Smooth muscle cell (in vitro differentiated cells): ENCODE results near the gene GABARAPL2. TPM values are rescaled to one million over a fixed set of nuclear protein-coding genes. Genes with fewer than 3 reads are reported as not detected.

ENCODE experiments used
- DNase-seq: peaks from one replicate; lab custom pipeline; 2025; ENCODE audit not compliant: unreplicated experiment; lab: John Stamatoyannopoulos, UW
- H2AFZ ChIP-seq: fragments of 200-600 bp; sonication (generic); 2 replicates; pipeline ENCODE4 v1.6.0; 2016; ENCODE audit warnings: antibody characterized with exemption, low read depth, mild to moderate bottlenecking
- H3F3A ChIP-seq: fragments of 200-600 bp; sonication (generic); 2 replicates; pipeline ENCODE4 v1.6.0; 2017; ENCODE audit warnings: antibody characterized with exemption, low read depth
- H3K27ac ChIP-seq: fragments of 200-600 bp; sonication (generic); 2 replicates; pipeline ENCODE4 v1.5.1; 2016; ENCODE audit warnings: low read depth, mild to moderate bottlenecking
- H3K27me3 ChIP-seq: fragments of 200-600 bp; sonication (generic); 2 replicates; pipeline ENCODE4 v1.6.1; 2016; ENCODE audit warnings: low read depth, mild to moderate bottlenecking
- H3K36me3 ChIP-seq: fragments of 200-600 bp; sonication (generic); 2 replicates; pipeline ENCODE4 v1.5.1; 2016; ENCODE audit warnings: low read depth
- H3K4me1 ChIP-seq: fragments of 200-600 bp; sonication (generic); 2 replicates; pipeline ENCODE4 v1.5.1; 2016; ENCODE audit warnings: low read depth
- H3K4me2 ChIP-seq: fragments of 200-600 bp; sonication (generic); 2 replicates; pipeline ENCODE4 v1.6.0; 2016; ENCODE audit warnings: mild to moderate bottlenecking
- H3K4me3 ChIP-seq: fragments of 200-600 bp; sonication (generic); 2 replicates; pipeline ENCODE4 v1.5.1; 2016; ENCODE audit warnings: mild to moderate bottlenecking
- H3K79me2 ChIP-seq: fragments of 200-600 bp; sonication (generic); 2 replicates; pipeline ENCODE4 v1.6.0; 2016; ENCODE audit warnings: low read depth, mild to moderate bottlenecking
- H3K9ac ChIP-seq: fragments of 200-600 bp; sonication (generic); 2 replicates; pipeline ENCODE4 v1.6.0; 2016; ENCODE audit warnings: low read depth
- H3K9me3 ChIP-seq: fragments of 200-600 bp; sonication (generic); replicated peaks from 2 replicates; pipeline ENCODE4 v1.5.1; 2016; ENCODE audit warnings: low read depth
- H4K20me1 ChIP-seq: fragments of 200-600 bp; sonication (generic); 2 replicates; pipeline ENCODE4 v1.6.0; 2016; ENCODE audit warnings: low read depth
- WGBS: methylation state at CpG from one replicate; pipeline ENCODE4 v1.1.7; 2016; ENCODE audit warnings: low lambda C conversion rate; 5-methylcytosine and 5-hydroxymethylcytosine counted together
- polyA plus RNA-seq: library from polyadenylated mRNA; unstranded; fragments of >200 nt; fragmentation: Nextera tagmentation; extraction: Ambion mirVana; gene quantifications from 2 replicates; pipeline ENCODE4 v1.2.1, GENCODE V29; 2016
- total RNA-seq: library from RNA; depleted of rRNA; stranded (reverse); fragments of >200 nt; gene quantifications from 2 replicates; pipeline ENCODE4 v1.2.3, GENCODE V29; 2014
- TF ChIP-seq, protein P1 (sequence below): fragments of 200-600 bp; sonication (generic); IDR thresholded peaks from 2 replicates; pipeline ENCODE4 v1.5.1; 2017; ENCODE audit warnings: borderline replicate concordance, mild to moderate bottlenecking, antibody characterized with exemption; ENCODE audit not compliant: insufficient read depth, poor library complexity, severe bottlenecking

GABARAPL2 gene
- total and polyA plus RNA-seq, 2 experiments from 2014 or later = 90.6 to 189 TPM

GRCh38 chr16:75559564-75560372, 6.4 kb upstream of the GABARAPL2 start:
- no peak overlapping the region for H3K4me3 ChIP-seq
- H3K9ac ChIP-seq = no peak overlapping the region
- peaks cover 6% of the 10 kb centered on the region for H3F3A ChIP-seq
- peaks cover 8% of the 10 kb centered on the region for H3K4me1 ChIP-seq
- H3K9me3 ChIP-seq = no peaks in the 10 kb centered on the region
- peak overlapping the region; percentile 34 for H3K4me2 ChIP-seq
- H4K20me1 ChIP-seq = no peaks in the 10 kb centered on the region
- H3K79me2 ChIP-seq = no peaks in the 10 kb centered on the region
- H3K27ac ChIP-seq = peak overlapping the region; percentile 55
- TF ChIP-seq, protein P1, sequence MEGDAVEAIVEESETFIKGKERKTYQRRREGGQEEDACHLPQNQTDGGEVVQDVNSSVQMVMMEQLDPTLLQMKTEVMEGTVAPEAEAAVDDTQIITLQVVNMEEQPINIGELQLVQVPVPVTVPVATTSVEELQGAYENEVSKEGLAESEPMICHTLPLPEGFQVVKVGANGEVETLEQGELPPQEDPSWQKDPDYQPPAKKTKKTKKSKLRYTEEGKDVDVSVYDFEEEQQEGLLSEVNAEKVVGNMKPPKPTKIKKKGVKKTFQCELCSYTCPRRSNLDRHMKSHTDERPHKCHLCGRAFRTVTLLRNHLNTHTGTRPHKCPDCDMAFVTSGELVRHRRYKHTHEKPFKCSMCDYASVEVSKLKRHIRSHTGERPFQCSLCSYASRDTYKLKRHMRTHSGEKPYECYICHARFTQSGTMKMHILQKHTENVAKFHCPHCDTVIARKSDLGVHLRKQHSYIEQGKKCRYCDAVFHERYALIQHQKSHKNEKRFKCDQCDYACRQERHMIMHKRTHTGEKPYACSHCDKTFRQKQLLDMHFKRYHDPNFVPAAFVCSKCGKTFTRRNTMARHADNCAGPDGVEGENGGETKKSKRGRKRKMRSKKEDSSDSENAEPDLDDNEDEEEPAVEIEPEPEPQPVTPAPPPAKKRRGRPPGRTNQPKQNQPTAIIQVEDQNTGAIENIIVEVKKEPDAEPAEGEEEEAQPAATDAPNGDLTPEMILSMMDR = no peak
- no peak for DNase-seq
- 48% methylated on average over 10 of the region's 10 CpGs for WGBS
- H3K36me3 ChIP-seq = no peaks in the 10 kb centered on the region
- H2AFZ ChIP-seq = peak overlapping the region; percentile 10
- no peaks in the 10 kb centered on the region for H3K27me3 ChIP-seq

- TF ChIP-seq, protein P1 = no peak
- no peaks in the 10 kb centered on the region for H3K36me3 ChIP-seq
- peak overlapping the region; percentile 84 for H2AFZ ChIP-seq
- H3K79me2 ChIP-seq = peaks cover 42% of the 10 kb centered on the region
- peak overlapping the region; percentile 87 for H3K27ac ChIP-seq
- H3K27me3 ChIP-seq = no peaks in the 10 kb centered on the region
- H3K4me3 ChIP-seq = peak overlapping the region; percentile 95
- WGBS = 23% methylated on average over 15 of the region's 15 CpGs
- H4K20me1 ChIP-seq = peaks cover 43% of the 10 kb centered on the region
- peak overlapping the region; percentile 97 for H3K9ac ChIP-seq
- DNase-seq = no peak
- peaks cover 6% of the 10 kb centered on the region for H3F3A ChIP-seq
- no peaks in the 10 kb centered on the region for H3K9me3 ChIP-seq
- H3K4me2 ChIP-seq = peak overlapping the region; percentile 100
- peaks cover 9% of the 10 kb centered on the region for H3K4me1 ChIP-seq
Measured at GRCh38 chr16:75565640-75566039, 539 bp upstream of the GABARAPL2 start.

DNA sequence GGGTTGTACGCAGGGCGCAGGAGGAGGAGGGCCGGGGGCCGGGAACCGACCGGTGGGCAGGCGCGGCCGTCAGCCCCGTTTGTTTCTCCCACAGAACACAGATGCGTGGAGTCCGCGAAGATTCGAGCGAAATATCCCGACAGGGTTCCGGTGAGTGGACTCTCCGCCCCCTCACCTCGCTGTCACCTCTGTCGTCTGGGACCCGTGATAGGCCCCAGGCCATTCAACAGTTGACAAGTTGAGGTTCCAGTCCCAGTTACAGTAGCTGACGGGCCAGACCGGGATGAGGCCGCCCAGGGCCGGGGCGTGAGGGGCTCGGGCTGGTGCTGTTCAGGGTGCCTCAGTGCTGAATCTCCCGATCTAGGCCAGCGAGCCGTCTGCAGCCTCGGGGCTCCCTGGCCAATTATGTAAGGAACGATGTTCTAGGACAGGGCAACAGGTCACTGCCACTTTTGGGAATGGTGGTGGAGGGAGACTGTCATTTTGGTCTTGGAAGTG, 628 bp downstream of the GABARAPL2 start:
- Histone ChIP-seq H2AFZ (peak overlapping the region; percentile 84), H3K4me1 (peaks cover 9% of the 10 kb centered on the region), H3K9me3 (no peaks in the 10 kb centered on the region), H4K20me1 (peaks cover 55% of the 10 kb centered on the region), H3K9ac (peak overlapping the region; percentile 97), H3F3A (peaks cover 6% of the 10 kb centered on the region), H3K79me2 (peaks cover 44% of the 10 kb centered on the region), H3K27ac (peak overlapping the region; percentile 87), H3K4me3 (peak overlapping the region; percentile 95), H3K36me3 (no peaks in the 10 kb centered on the region), H3K4me2 (peak overlapping the region; percentile 100), H3K27me3 (no peaks in the 10 kb centered on the region)
- no peak for DNase-seq
- TF ChIP-seq, protein P1 = no peak
- WGBS = 13% methylated on average over 20 of the region's 32 CpGs
